Measurements from ENCODE around the gene PTPRN2.

The PTPRN2 gene

DNA sequence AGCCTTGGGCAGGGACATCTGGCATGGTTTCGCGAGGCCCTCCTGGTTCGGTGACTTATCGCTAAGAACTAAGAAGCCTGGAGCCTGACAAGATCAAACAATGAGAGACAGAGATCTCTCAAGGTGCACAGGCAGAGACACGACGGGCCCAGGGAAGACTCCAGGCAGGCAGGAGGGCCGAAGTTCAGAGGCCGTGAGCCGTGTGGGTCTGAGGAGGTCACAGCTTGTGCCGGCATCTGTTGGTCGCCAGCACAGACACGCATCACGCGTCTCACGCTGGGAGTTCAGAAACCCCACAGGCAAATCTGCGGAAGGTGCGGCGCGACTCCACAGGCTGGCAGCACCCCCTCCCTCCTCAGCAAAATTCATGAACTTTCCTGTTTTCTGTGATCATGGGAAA is 936.8 kb downstream of the PTPRN2 start:
- H3K27me3 ChIP-seq (ENCODE audit: control insufficient read depth, insufficient read depth, low read length): no peaks in the 10 kb centered on the region
- H3K4me2 ChIP-seq (ENCODE audit: low read length): no peak overlapping the region
- no peak overlapping the region for H3K9ac ChIP-seq (ENCODE audit: low read depth, low read length)
- H3K4me3 ChIP-seq (ENCODE audit: low read length): no peak overlapping the region
- no peaks in the 10 kb centered on the region for H3K36me3 ChIP-seq (ENCODE audit: insufficient read depth, low read length)
- no peaks in the 10 kb centered on the region for H3K9me3 ChIP-seq (replicated peaks; ENCODE audit: low read length)
- no peaks in the 10 kb centered on the region for H3K4me1 ChIP-seq (ENCODE audit: control insufficient read depth, insufficient read depth, low read length)

DNA sequence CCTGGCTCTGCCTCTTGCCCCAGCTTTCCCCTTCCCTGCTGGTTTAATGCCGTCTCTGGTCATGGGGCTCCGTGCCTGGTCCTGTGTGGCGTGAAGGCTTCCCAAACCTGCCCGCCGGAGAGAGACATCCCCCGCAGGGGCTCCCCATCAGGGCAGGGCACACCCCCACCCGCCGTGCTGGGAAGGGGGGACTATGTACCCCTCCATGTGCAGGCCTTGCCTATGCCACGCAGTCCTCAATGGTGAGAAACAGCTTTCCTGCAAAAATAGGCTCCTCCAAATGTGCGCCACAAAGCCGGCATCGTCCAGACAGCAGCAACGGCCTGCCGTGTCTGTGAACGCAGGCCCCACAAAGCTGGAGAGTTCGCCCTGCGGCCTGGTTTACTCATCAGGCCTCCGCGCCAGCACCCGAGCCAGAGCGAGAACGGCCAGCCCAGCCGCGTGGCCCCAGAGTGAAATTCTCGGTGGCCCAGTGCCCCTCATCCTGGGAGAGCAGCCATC is 937.4 kb downstream of the PTPRN2 start:
- Histone ChIP-seq H3K4me1 (ENCODE audit: control insufficient read depth, insufficient read depth, low read length) (no peaks in the 10 kb centered on the region), H3K9ac (ENCODE audit: low read depth, low read length) (no peak overlapping the region), H3K36me3 (ENCODE audit: insufficient read depth, low read length) (no peaks in the 10 kb centered on the region), H3K9me3 (replicated peaks; ENCODE audit: low read length) (no peaks in the 10 kb centered on the region), H3K27me3 (ENCODE audit: control insufficient read depth, insufficient read depth, low read length) (no peaks in the 10 kb centered on the region), H3K4me2 (ENCODE audit: low read length) (no peak overlapping the region), H3K4me3 (ENCODE audit: low read length) (no peak overlapping the region)

DNA sequence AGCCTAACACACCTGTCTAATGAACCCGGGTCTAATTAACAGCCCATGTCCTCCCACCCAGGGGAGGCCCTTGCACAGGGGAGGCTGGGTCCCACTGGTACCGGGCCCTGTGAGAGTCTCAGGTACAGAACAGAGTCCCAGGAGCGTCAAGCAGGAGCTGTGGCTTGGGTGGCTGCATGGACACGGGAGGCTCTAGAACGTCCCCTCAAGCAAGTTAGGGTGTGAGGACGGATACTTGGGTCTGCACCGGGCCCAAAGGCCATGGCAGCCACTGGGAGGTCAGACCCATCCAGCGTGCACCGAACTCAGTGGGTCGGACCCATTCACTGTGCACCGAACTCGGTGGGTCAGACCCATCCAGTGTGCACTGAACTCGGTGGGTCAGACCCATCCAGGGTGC is 941.1 kb downstream of the PTPRN2 start:
- Histone ChIP-seq H3K9ac (ENCODE audit: low read depth, low read length) (no peak overlapping the region), H3K4me1 (ENCODE audit: control insufficient read depth, insufficient read depth, low read length) (no peaks in the 10 kb centered on the region), H3K4me3 (ENCODE audit: low read length) (no peak overlapping the region), H3K4me2 (ENCODE audit: low read length) (no peak overlapping the region), H3K27me3 (ENCODE audit: control insufficient read depth, insufficient read depth, low read length) (no peaks in the 10 kb centered on the region), H3K9me3 (replicated peaks; ENCODE audit: low read length) (peaks cover 5% of the 10 kb centered on the region), H3K36me3 (ENCODE audit: insufficient read depth, low read length) (no peaks in the 10 kb centered on the region)

DNA sequence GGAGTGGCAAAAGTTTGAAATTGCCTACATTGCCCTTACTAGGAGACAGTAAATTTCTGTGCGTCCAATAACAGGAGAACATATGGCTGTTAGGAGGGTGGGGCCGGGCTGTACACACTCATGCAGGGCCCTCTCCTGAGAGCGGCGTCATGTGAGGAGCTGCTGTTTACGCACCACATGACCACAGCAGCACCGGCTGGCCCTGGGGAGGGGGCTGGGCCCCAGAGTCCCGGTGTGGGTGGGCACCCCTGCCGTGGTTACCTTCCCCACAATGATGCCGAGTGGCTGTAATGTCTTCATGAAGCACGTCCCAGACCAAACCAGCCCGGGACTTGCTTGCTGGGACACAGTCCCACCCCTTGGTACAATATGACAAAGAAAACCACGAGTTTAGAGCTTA is 942.1 kb downstream of the PTPRN2 start:
- no peak overlapping the region for H3K4me3 ChIP-seq (ENCODE audit: low read length)
- H3K4me2 ChIP-seq (ENCODE audit: low read length): no peak overlapping the region
- no peaks in the 10 kb centered on the region for H3K36me3 ChIP-seq (ENCODE audit: insufficient read depth, low read length)
- H3K9me3 ChIP-seq (replicated peaks; ENCODE audit: low read length): peaks cover 11% of the 10 kb centered on the region
- no peak overlapping the region for H3K9ac ChIP-seq (ENCODE audit: low read depth, low read length)
- H3K27me3 ChIP-seq (ENCODE audit: control insufficient read depth, insufficient read depth, low read length): no peaks in the 10 kb centered on the region
- no peaks in the 10 kb centered on the region for H3K4me1 ChIP-seq (ENCODE audit: control insufficient read depth, insufficient read depth, low read length)

DNA sequence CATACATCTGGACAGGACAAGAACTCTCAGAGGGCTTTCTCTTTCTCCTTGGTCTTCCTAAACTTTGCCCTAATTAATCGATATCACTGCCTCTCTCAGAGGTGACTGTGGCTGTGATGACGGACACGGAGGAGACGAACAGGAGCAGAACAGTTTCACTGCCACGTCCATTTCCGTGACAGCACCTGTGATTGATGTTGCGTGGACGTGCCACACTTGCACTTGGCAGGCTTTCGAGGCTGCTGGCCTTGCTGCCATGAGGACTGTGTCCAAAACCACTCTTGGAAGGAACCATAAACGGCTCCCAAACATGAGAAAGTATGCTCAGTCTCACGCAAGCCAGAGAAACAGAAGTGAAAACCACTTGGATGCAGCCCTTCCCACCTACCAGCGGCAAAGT is 942.7 kb downstream of the PTPRN2 start:
- no peaks in the 10 kb centered on the region for H3K27me3 ChIP-seq (ENCODE audit: control insufficient read depth, insufficient read depth, low read length)
- H3K4me3 ChIP-seq (ENCODE audit: low read length): no peak overlapping the region
- no peaks in the 10 kb centered on the region for H3K36me3 ChIP-seq (ENCODE audit: insufficient read depth, low read length)
- no peak overlapping the region for H3K9ac ChIP-seq (ENCODE audit: low read depth, low read length)
- H3K4me2 ChIP-seq (ENCODE audit: low read length): no peak overlapping the region
- no peaks in the 10 kb centered on the region for H3K4me1 ChIP-seq (ENCODE audit: control insufficient read depth, insufficient read depth, low read length)
- H3K9me3 ChIP-seq (replicated peaks; ENCODE audit: low read length): peaks cover 13% of the 10 kb centered on the region

DNA sequence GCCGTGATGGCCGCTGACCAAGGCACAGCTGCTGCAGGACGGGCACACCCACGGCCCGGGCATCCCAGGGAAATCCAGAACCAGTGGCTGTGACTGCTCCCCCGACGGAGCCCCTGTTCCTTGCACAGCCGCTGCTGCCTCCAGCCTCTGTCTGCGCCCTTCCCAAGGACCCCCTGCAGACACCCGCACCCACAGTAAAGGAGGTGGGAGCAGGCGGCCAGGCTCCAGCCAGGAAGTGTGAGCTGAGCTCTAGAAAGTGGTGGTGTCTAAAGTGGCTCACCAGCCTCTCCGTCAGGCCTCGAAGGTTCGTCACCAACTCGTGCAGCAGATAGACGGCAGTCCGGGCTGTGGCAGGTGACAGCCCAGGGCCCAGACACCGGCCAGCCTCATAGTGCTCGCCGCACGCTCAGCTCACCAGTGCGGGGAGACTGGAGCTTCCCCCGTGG is 944.1 kb downstream of the PTPRN2 start:
- Histone ChIP-seq H3K9me3 (replicated peaks; ENCODE audit: low read length) (peaks cover 18% of the 10 kb centered on the region), H3K4me2 (ENCODE audit: low read length) (no peak overlapping the region), H3K4me3 (ENCODE audit: low read length) (no peak overlapping the region), H3K4me1 (ENCODE audit: control insufficient read depth, insufficient read depth, low read length) (no peaks in the 10 kb centered on the region), H3K9ac (ENCODE audit: low read depth, low read length) (no peak overlapping the region), H3K36me3 (ENCODE audit: insufficient read depth, low read length) (no peaks in the 10 kb centered on the region), H3K27me3 (ENCODE audit: control insufficient read depth, insufficient read depth, low read length) (no peaks in the 10 kb centered on the region)

DNA sequence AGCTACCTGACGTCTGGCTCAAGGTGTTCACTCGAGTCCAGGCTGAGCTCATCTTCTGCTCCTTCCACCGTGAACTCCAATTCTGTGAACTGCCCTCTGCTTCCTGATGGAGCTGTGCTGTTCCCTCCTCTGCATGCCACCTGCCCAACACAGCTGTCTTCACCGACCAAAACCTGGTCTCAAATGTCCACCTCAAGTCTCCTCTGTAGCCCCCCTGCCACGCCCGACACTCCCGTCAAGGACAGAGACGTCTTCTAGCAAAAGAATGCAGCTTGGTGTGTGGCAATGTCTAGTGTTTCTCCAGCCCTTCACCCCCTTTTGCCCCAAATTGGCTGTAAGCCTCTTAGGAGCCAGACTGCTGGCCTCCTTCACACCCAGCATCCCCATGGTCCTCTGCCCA is 945.8 kb downstream of the PTPRN2 start:
- Histone ChIP-seq H3K4me2 (ENCODE audit: low read length) (no peak overlapping the region), H3K9me3 (replicated peaks; ENCODE audit: low read length) (peaks cover 18% of the 10 kb centered on the region), H3K4me1 (ENCODE audit: control insufficient read depth, insufficient read depth, low read length) (no peaks in the 10 kb centered on the region), H3K27me3 (ENCODE audit: control insufficient read depth, insufficient read depth, low read length) (no peaks in the 10 kb centered on the region), H3K9ac (ENCODE audit: low read depth, low read length) (no peak overlapping the region), H3K36me3 (ENCODE audit: insufficient read depth, low read length) (no peaks in the 10 kb centered on the region), H3K4me3 (ENCODE audit: low read length) (no peak overlapping the region)

DNA sequence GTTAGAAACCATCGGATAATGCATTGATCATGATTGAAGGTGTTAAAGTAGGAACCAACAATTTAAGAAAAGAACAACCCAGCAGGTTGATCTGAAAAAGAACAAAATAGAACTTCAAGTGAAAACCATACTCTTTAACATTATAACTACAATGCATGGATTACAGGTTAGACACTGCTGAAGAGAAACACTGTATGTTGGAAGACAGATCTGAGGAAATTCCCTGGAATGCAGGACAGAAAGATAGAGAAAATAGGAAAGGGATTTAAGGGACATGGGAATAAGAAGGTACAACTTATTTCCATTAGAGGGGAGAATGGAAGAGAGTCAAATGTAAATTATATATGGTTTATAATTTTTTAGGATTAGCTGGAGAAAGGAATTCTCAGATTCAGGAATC is 947.5 kb downstream of the PTPRN2 start:
- Histone ChIP-seq H3K36me3 (ENCODE audit: insufficient read depth, low read length) (no peaks in the 10 kb centered on the region), H3K4me2 (ENCODE audit: low read length) (no peak overlapping the region), H3K4me1 (ENCODE audit: control insufficient read depth, insufficient read depth, low read length) (no peaks in the 10 kb centered on the region), H3K27me3 (ENCODE audit: control insufficient read depth, insufficient read depth, low read length) (no peaks in the 10 kb centered on the region), H3K4me3 (ENCODE audit: low read length) (no peak overlapping the region), H3K9me3 (replicated peaks; ENCODE audit: low read length) (peaks cover 18% of the 10 kb centered on the region), H3K9ac (ENCODE audit: low read depth, low read length) (no peak overlapping the region)

DNA sequence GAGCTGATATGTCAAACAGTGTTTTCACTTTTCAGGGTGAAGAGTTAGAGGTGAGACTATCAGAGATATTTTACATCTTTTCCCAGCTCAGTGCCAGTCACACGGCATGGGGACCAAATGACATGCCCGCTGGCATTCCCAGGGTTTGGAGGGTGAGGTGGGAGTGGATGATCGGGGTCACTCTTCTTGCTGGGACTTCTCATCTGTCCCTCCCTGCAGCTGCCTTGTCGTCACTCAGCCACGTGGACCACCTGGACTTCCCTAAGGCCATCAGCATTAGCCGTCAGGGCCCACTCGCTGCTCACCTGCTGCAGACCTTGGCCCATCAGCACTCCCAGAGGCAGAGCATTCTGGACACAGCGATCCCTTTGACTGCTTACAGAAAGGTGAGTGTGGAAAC is 949.1 kb downstream of the PTPRN2 start:
- H3K27me3 ChIP-seq (ENCODE audit: control insufficient read depth, insufficient read depth, low read length): no peaks in the 10 kb centered on the region
- peaks cover 22% of the 10 kb centered on the region for H3K9me3 ChIP-seq (replicated peaks; ENCODE audit: low read length)
- no peaks in the 10 kb centered on the region for H3K4me1 ChIP-seq (ENCODE audit: control insufficient read depth, insufficient read depth, low read length)

DNA sequence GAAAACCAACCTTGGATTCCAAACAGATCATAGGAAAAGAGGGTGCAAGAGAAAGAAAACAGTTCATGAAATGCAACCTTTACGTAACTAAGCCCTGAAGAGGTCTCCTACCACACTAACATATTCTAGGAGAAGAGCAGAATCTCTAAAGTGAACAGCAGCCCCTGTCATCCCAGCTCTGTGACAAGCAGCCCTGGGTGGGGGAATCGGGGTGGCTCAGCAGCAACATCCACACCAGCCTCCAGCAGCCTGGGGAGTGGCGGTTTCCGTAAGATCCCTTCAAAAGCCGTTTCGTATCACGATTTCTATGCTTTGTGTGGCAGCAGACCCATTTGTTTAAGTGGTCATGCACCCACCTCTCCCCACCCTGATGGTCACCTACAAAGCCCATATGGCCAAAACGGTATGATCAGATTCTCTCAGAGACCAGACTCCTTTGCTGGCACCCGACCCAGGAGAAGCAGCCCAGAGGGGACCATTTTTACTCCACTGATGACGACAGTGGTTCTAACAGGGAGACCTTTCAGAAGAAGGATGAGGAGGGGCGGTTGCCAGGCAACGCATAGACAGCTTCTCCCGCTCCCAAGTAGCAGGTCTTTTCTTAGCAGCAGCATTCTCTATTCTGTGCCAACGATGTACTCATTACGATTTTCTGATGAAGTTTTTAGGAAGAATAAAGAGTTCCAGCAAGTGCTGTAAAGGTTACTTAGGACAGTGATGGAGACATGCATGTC is 950.2 kb downstream of the PTPRN2 start:
- no peak overlapping the region for H3K4me3 ChIP-seq (ENCODE audit: low read length)
- H3K36me3 ChIP-seq (ENCODE audit: insufficient read depth, low read length): no peaks in the 10 kb centered on the region
- no peak overlapping the region for H3K9ac ChIP-seq (ENCODE audit: low read depth, low read length)
- H3K9me3 ChIP-seq (replicated peaks; ENCODE audit: low read length): peaks cover 22% of the 10 kb centered on the region
- H3K27me3 ChIP-seq (ENCODE audit: control insufficient read depth, insufficient read depth, low read length): no peaks in the 10 kb centered on the region
- no peak overlapping the region for H3K4me2 ChIP-seq (ENCODE audit: low read length)
- H3K4me1 ChIP-seq (ENCODE audit: control insufficient read depth, insufficient read depth, low read length): no peaks in the 10 kb centered on the region

More for the DNA sequence above, 949.1 kb downstream of the PTPRN2 start:
- Histone ChIP-seq H3K4me2 (ENCODE audit: low read length) (no peak overlapping the region), H3K4me3 (ENCODE audit: low read length) (no peak overlapping the region), H3K9ac (ENCODE audit: low read depth, low read length) (no peak overlapping the region), H3K36me3 (ENCODE audit: insufficient read depth, low read length) (no peaks in the 10 kb centered on the region)

DNA sequence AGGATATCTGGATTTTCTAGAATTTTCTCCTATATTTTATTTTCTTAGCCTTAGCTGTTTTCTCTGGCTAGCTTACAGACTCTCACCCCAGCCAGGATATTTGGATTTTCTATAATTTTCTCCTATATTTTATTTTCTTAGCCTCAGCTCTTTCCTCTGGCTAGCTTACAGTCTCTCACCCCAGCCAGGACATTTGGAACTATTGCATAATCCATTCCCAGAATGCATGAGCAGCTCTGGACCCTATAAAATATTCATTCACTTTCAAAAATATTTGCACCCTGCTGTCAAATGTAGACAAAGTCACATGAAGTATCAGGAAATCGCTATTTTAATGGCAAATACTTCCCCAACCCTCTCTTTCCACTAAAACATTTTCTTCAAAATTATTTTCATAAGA is 952.0 kb downstream of the PTPRN2 start:
- no peaks in the 10 kb centered on the region for H3K36me3 ChIP-seq (ENCODE audit: insufficient read depth, low read length)
- no peak overlapping the region for H3K4me3 ChIP-seq (ENCODE audit: low read length)
- H3K9me3 ChIP-seq (replicated peaks; ENCODE audit: low read length): peaks cover 11% of the 10 kb centered on the region
- no peaks in the 10 kb centered on the region for H3K27me3 ChIP-seq (ENCODE audit: control insufficient read depth, insufficient read depth, low read length)
- no peak overlapping the region for H3K4me2 ChIP-seq (ENCODE audit: low read length)
- no peak overlapping the region for H3K9ac ChIP-seq (ENCODE audit: low read depth, low read length)
- H3K4me1 ChIP-seq (ENCODE audit: control insufficient read depth, insufficient read depth, low read length): no peaks in the 10 kb centered on the region

DNA sequence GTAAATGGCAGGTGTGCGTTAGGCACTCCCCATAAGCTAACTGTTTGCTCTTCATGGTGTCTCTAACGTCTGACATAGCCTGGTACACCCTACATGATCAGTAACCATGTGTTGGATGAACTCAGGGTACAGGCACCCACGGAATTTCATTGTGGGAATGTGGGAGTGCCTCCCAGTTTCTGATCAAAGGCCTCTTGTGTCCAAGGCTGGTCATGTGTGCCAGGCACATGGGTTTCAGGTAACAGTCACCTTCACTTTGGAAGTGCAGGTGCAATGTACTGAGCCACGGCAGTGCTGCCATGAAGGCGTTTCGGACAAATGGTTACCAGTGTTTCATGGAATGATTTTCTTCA is 952.5 kb downstream of the PTPRN2 start:
- no peaks in the 10 kb centered on the region for H3K27me3 ChIP-seq (ENCODE audit: control insufficient read depth, insufficient read depth, low read length)
- no peak overlapping the region for H3K4me2 ChIP-seq (ENCODE audit: low read length)
- no peaks in the 10 kb centered on the region for H3K36me3 ChIP-seq (ENCODE audit: insufficient read depth, low read length)
- no peaks in the 10 kb centered on the region for H3K4me1 ChIP-seq (ENCODE audit: control insufficient read depth, insufficient read depth, low read length)
- H3K4me3 ChIP-seq (ENCODE audit: low read length): no peak overlapping the region
- H3K9me3 ChIP-seq (replicated peaks; ENCODE audit: low read length): peaks cover 9% of the 10 kb centered on the region
- no peak overlapping the region for H3K9ac ChIP-seq (ENCODE audit: low read depth, low read length)
